Measurements from ENCODE around the gene TNP2.
A peak's percentile ranks its signal among the peaks of the same experiment; 100 is the strongest.

TNP2 gene

GRCh38 chr16:11253009-11253994 is 15.8 kb downstream of the TNP2 start:
- Histone ChIP-seq H3K4me1 (ENCODE audit: control insufficient read depth, insufficient read depth, low read length) (peaks cover 22% of the 10 kb centered on the region), H3K27ac (ENCODE audit: low read depth, low read length) (no peak overlapping the region), H3K9me3 (ENCODE audit: control insufficient read depth, insufficient read depth, low read depth, low read length) (no peaks in the 10 kb centered on the region), H3K4me3 (ENCODE audit: low read depth, low read length) (peak overlapping the region; percentile 80), H3K27me3 (ENCODE audit: control insufficient read depth, insufficient read depth, low read length) (no peaks in the 10 kb centered on the region), H3K36me3 (ENCODE audit: control insufficient read depth, insufficient read depth, low read length) (peaks cover 22% of the 10 kb centered on the region), H3K9ac (ENCODE audit: low read length) (no peak overlapping the region)

DNA sequence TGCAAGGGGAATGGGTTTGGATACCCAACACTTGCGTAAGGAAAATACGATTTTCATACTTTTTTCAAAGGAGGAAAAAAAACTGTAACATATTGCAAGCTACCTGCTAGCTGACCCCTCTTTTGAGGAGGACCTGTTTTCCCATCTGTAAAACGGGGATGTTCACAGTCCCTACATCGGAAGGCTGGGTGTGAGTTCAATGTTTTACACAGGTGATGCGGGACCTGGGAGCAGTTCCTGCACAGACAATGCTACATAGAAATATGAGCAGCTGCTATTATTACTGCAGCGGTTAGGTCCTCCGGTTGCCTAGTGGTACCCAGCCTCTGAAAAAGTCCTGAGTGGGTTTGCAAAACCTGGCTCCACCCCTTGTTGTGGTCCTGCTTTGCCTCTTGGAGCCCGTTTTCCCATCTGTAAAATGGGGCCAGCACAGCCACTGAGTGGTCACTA is 16.6 kb downstream of the TNP2 start:
- no peaks in the 10 kb centered on the region for H3K27me3 ChIP-seq (ENCODE audit: control insufficient read depth, insufficient read depth, low read length)
- H3K4me1 ChIP-seq (ENCODE audit: control insufficient read depth, insufficient read depth, low read length), result peaks cover 20% of the 10 kb centered on the region
- no peaks in the 10 kb centered on the region for H3K9me3 ChIP-seq (ENCODE audit: control insufficient read depth, insufficient read depth, low read depth, low read length)
- H3K36me3 ChIP-seq (ENCODE audit: control insufficient read depth, insufficient read depth, low read length), result peaks cover 22% of the 10 kb centered on the region
- H3K27ac ChIP-seq (ENCODE audit: low read depth, low read length), result no peak overlapping the region
- no peak overlapping the region for H3K9ac ChIP-seq (ENCODE audit: low read length)
- no peak overlapping the region for H3K4me3 ChIP-seq (ENCODE audit: low read depth, low read length)

GRCh38 chr16:11251525-11252481 is 17.3 kb downstream of the TNP2 start:
- Histone ChIP-seq H3K4me3 (ENCODE audit: low read depth, low read length) (no peak overlapping the region), H3K9me3 (ENCODE audit: control insufficient read depth, insufficient read depth, low read depth, low read length) (no peaks in the 10 kb centered on the region), H3K36me3 (ENCODE audit: control insufficient read depth, insufficient read depth, low read length) (peaks cover 22% of the 10 kb centered on the region), H3K27me3 (ENCODE audit: control insufficient read depth, insufficient read depth, low read length) (no peaks in the 10 kb centered on the region), H3K9ac (ENCODE audit: low read length) (no peak overlapping the region), H3K4me1 (ENCODE audit: control insufficient read depth, insufficient read depth, low read length) (peaks cover 15% of the 10 kb centered on the region), H3K27ac (ENCODE audit: low read depth, low read length) (no peak overlapping the region)

DNA sequence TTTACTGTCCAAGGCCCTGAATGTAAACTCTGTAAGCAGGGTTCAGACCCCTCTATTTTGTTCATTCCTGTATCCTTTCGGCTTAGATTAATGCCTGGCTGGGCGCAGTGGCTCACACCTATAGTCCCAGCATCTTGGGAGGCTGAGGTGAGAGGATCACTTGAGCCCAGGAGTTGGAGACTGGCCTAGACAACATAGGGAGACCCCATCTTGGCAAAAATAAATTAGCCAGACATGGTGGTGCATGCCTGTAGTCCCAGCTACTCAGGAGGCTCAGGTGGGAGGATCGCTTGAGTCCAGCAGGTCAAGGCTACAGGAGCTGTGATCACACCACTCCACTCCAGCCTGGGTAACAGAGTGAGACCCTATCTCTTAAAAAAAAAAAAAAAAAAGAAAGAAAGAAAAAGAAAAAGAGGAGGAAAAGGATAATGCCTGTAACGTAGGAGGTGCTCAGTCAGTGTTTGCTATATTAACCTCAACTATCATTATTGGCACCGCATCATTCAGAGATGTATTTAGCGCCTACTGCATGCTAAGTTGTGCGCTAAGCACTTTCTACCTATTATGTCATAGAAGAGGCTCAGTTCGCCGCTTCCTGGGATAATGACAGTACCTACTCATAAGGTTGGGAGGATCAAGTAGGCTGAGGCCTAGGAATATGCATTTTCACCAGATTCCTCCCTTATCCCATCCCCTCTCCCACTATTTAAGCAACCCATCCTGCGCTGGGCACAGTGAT is 18.2 kb downstream of the TNP2 start:
- Histone ChIP-seq H3K4me3 (ENCODE audit: low read depth, low read length) (no peak overlapping the region), H3K9ac (ENCODE audit: low read length) (no peak overlapping the region), H3K9me3 (ENCODE audit: control insufficient read depth, insufficient read depth, low read depth, low read length) (no peaks in the 10 kb centered on the region), H3K36me3 (ENCODE audit: control insufficient read depth, insufficient read depth, low read length) (peaks cover 22% of the 10 kb centered on the region), H3K27me3 (ENCODE audit: control insufficient read depth, insufficient read depth, low read length) (no peaks in the 10 kb centered on the region), H3K27ac (ENCODE audit: low read depth, low read length) (no peak overlapping the region), H3K4me1 (ENCODE audit: control insufficient read depth, insufficient read depth, low read length) (peaks cover 15% of the 10 kb centered on the region)

DNA sequence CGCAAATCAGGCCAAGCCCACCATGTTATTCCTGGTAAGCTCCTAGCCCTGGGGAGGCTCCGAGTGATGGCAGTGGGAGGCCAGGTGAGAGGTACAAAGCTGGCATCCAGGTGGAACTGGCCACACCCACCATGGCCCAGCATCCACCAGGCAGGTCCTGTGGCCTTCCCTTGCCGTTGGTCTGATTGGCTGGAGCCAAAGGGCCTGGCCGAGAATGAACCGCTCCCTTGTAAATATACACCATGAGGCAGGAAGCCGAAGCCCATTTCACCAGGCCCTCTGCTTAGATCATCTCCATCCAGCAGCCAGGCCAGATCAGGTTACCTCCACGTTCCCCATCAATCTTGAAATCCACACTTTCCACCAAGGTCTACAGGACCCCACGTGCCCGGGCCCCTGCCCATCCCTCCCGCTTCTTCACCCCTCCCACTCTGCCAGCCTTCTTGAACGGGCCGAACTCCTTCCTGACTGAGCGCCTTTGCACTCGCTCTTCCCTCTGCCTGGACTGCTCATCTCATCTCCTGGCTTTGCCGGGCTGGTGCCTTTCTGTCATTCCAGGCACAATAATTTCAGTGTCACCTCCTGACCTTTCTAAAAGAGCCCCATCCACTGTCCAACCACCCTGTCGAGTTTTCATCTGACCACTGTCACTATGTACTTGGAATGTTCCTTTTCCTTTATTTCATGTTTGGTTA is 18.9 kb downstream of the TNP2 start:
- Histone ChIP-seq H3K36me3 (ENCODE audit: control insufficient read depth, insufficient read depth, low read length) (peaks cover 22% of the 10 kb centered on the region), H3K27me3 (ENCODE audit: control insufficient read depth, insufficient read depth, low read length) (no peaks in the 10 kb centered on the region), H3K4me1 (ENCODE audit: control insufficient read depth, insufficient read depth, low read length) (peaks cover 15% of the 10 kb centered on the region), H3K4me3 (ENCODE audit: low read depth, low read length) (no peak overlapping the region), H3K9ac (ENCODE audit: low read length) (no peak overlapping the region), H3K9me3 (ENCODE audit: control insufficient read depth, insufficient read depth, low read depth, low read length) (no peaks in the 10 kb centered on the region), H3K27ac (ENCODE audit: low read depth, low read length) (no peak overlapping the region)

DNA sequence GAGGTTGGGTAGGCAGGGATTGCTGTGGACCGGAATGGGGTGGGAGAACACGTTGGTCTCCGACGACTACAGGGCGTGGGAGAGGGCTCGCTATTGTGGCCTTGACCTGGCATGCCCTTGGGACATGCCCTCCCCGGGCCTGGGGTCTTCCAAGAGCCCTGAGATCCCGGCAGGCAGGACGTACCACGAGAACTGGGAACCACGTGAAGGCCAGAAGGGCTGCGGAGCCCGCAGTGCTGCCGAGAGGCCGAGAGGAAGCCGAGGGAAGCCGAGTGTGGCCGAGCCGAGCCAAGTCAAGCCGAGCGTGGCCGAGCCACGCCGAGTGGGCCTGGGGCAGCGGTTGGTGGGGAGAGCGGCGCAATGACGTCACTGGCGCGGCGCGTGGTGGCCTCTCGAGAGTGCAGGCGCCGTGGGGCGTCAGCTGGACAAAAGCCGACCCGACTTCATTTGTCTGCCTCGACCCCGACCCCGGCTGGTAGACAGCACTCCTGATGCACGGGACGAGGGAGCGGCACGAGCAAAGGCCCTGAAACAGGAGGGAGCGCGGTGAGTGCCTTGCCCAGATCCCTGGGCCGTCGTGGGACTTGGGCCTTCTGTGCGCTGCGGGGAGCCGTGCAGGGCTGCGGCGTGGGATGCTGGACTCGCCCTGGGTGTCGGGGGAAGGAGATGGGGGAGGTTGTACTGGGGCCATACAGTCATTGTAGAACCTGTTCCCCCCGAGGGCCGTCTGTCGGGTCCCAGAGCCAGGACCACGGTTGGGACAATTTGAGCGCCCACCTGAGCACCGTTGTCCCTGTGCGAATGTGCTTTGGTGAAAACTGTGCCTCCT is 19.7 kb downstream of the TNP2 start:
- Histone ChIP-seq H3K4me3 (ENCODE audit: low read depth, low read length) (no peak overlapping the region), H3K4me1 (ENCODE audit: control insufficient read depth, insufficient read depth, low read length) (peaks cover 15% of the 10 kb centered on the region), H3K27ac (ENCODE audit: low read depth, low read length) (no peak overlapping the region), H3K36me3 (ENCODE audit: control insufficient read depth, insufficient read depth, low read length) (peaks cover 17% of the 10 kb centered on the region), H3K9ac (ENCODE audit: low read length) (no peak overlapping the region), H3K27me3 (ENCODE audit: control insufficient read depth, insufficient read depth, low read length) (no peaks in the 10 kb centered on the region), H3K9me3 (ENCODE audit: control insufficient read depth, insufficient read depth, low read depth, low read length) (no peaks in the 10 kb centered on the region)

GRCh38 chr16:11248133-11248532 is 21.0 kb downstream of the TNP2 start:
- Histone ChIP-seq H3K36me3 (ENCODE audit: control insufficient read depth, insufficient read depth, low read length) (peaks cover 5% of the 10 kb centered on the region; the same call in 1 of the 2 replicates), H3K9me3 (ENCODE audit: control insufficient read depth, insufficient read depth, low read depth, low read length) (no peaks in the 10 kb centered on the region), H3K27ac (ENCODE audit: low read depth, low read length) (no peak overlapping the region), H3K27me3 (ENCODE audit: control insufficient read depth, insufficient read depth, low read length) (no peaks in the 10 kb centered on the region; the same call in 1 of the 2 replicates), H3K4me1 (ENCODE audit: control insufficient read depth, insufficient read depth, low read length) (peaks cover 4% of the 10 kb centered on the region; the same call in 1 of the 2 replicates), H3K4me3 (ENCODE audit: low read depth, low read length) (no peak overlapping the region), H3K9ac (ENCODE audit: low read length) (no peak overlapping the region)

GRCh38 chr16:11245988-11246387 is 23.1 kb downstream of the TNP2 start:
- H3K9ac ChIP-seq (ENCODE audit: low read length), result no peak overlapping the region
- H3K27me3 ChIP-seq (ENCODE audit: control insufficient read depth, insufficient read depth, low read length), result no peaks in the 10 kb centered on the region; the same call in 1 of the 2 replicates
- no peak overlapping the region for H3K27ac ChIP-seq (ENCODE audit: low read depth, low read length)
- no peak overlapping the region for H3K4me3 ChIP-seq (ENCODE audit: low read depth, low read length)
- H3K4me1 ChIP-seq (ENCODE audit: control insufficient read depth, insufficient read depth, low read length), result peaks cover 4% of the 10 kb centered on the region; the same call in 1 of the 2 replicates
- H3K9me3 ChIP-seq (ENCODE audit: control insufficient read depth, insufficient read depth, low read depth, low read length), result no peaks in the 10 kb centered on the region
- no peaks in the 10 kb centered on the region for H3K36me3 ChIP-seq (ENCODE audit: control insufficient read depth, insufficient read depth, low read length)

GRCh38 chr16:11245222-11245737 is 23.8 kb downstream of the TNP2 start:
- Histone ChIP-seq H3K9me3 (ENCODE audit: control insufficient read depth, insufficient read depth, low read depth, low read length) (no peaks in the 10 kb centered on the region), H3K27me3 (ENCODE audit: control insufficient read depth, insufficient read depth, low read length) (no peaks in the 10 kb centered on the region; the same call in 1 of the 2 replicates), H3K9ac (ENCODE audit: low read length) (no peak overlapping the region), H3K4me3 (ENCODE audit: low read depth, low read length) (no peak overlapping the region), H3K36me3 (ENCODE audit: control insufficient read depth, insufficient read depth, low read length) (no peaks in the 10 kb centered on the region), H3K27ac (ENCODE audit: low read depth, low read length) (no peak overlapping the region), H3K4me1 (ENCODE audit: control insufficient read depth, insufficient read depth, low read length) (peaks cover 4% of the 10 kb centered on the region; the same call in 1 of the 2 replicates)
